Stimulated activated naive CD4-positive, alpha-beta T cell treated with Interleukin-2 at 50 U/mL for 16 hours (primary cell): ENCODE data around the gene PPP1R3D.
"Not testable (repeated sequence)": the region's sequence is repeated elsewhere in the genome, so short reads cannot be mapped to it uniquely, and the experiment has no call there.

Experiments used
- DNase-seq: peaks from one replicate; lab custom pipeline; 2025; lab: John Stamatoyannopoulos, UW

The PPP1R3D gene

DNA sequence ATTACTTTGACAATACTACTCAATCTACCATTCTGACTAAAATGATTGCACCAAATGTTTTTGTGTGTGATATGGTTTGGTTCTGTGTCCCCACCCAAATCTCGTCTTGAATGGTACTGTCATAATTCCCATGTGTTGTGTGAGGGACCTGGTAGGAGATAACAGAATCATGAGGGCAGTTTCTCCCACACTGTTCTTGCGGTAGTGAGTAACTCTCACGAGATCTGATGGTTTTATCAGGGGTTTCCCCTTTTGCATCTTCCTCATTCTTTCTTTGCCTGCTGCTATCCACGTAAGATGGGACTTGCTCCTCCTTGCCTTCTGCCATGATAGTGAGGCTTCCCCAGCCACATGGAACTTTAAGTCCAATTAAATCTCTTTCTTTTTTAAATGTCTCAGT lies 27.5 kb downstream of the PPP1R3D start:
- no peak for DNase-seq

GRCh38 chr20:59911041-59911440 lies 29.1 kb downstream of the PPP1R3D start:
- DNase-seq = no peak

DNA sequence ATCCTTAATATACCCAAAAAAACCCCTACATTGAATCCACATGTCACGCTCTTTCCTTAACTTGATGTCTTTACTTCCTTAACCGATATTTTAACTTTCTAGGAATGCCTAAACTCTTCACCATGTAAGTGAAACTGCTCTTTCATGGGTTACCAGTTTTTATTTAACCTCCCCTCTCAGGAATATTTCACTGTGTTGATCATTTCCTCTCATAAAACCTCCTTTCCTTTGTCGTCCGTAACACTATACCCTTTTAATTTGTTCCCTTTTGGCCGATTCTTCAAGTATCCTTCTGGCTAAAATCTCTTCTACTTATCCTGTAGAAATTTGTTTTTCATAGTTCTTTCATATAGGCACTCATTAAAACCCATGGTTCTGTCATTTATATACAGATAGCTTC lies 31.2 kb downstream of the PPP1R3D start:
- DNase-seq = no peak

- DNase-seq = no peak
Measured at GRCh38 chr20:59903621-59904020, 36.5 kb downstream of the PPP1R3D start.

- DNase-seq = no peak
Measured at GRCh38 chr20:59902470-59902869, 37.6 kb downstream of the PPP1R3D start.

GRCh38 chr20:59895908-59896307 lies 44.2 kb downstream of the PPP1R3D start:
- DNase-seq = no peak

DNA sequence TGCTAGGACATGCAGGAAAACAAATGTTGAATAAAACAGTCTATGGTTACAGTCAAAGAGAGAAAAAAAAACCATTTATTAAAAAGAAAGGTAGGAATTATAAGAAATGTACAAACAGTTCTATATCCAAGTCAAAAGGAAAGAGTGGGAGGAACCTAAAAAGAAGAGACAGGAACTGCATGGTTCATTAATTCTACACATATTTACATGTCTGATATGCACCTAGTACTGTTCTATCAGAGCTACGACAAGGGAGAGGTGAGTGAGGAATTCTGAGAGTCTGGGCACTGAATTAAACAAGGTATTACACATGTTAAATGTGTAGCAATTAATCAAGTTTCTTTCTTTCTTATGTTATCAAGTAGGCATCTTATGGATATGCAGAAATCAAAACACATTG lies 48.5 kb downstream of the PPP1R3D start:
- no peak for DNase-seq

- DNase-seq = not testable (repeated sequence)
Measured at GRCh38 chr20:59890035-59890434, 50.1 kb downstream of the PPP1R3D start.

DNA sequence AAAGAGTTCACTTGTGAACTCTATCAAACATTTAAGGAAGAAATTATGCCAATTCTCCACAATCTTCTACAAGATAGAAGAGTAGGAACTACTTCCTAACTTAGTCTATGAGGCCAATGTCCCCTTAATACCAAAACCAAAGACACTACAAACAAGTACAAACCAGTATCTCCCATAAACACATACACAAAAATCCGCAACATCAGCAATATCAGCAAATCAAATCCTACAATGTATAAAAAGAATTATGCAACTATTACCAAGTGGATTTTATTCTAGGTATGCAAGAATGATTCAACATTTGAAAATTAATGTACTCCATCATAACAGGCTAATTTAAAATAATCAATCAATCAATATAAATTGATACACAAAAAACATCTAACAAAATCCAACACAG lies 52.1 kb downstream of the PPP1R3D start:
- DNase-seq = no peak
